K562 (cell line): ENCODE measurements around the gene ECPAS. TPM values are rescaled to one million over a fixed set of nuclear protein-coding genes. Genes with fewer than 3 reads are reported as not detected.

Experiments used
- CREB1 ChIP-seq, 2 experiments: sonication (generic) in 1 of 2; formaldehyde crosslinking in 1 of 2; IDR thresholded peaks; 2 replicates each; pipeline versions ENCODE4 v1.6.1 to v1.8.0; 2012 to 2022; ENCODE audit warnings: inconsistent platforms in 1 of 2, mild to moderate bottlenecking in 1 of 2, missing genetic modification reagents in 1 of 2, moderate library complexity in 1 of 2
- FOXK1 ChIP-seq: sonication (generic); formaldehyde crosslinking; IDR thresholded peaks from 2 replicates; pipeline ENCODE4 v1.8.0; 2022; ENCODE audit warnings: missing genetic modification reagents, mild to moderate bottlenecking, borderline replicate concordance
- KHSRP ChIP-seq: fragments of 450-650 bp; IDR thresholded peaks from 2 replicates; pipeline ENCODE4 v1.6.1; 2017
- NR2C1 ChIP-seq, 2 experiments: fragments of 450-650 bp; IDR thresholded peaks; 2 replicates each; pipeline ENCODE4 v1.6.1; 2017; ENCODE audit warnings: mild to moderate bottlenecking in 2 of 2, antibody characterized with exemption in 1 of 2, inconsistent platforms in 1 of 2, missing compliant biosample characterization in 1 of 2, missing genetic modification characterization in 1 of 2
- SIX5 ChIP-seq, 2 experiments: IDR thresholded peaks; 2 replicates each; pipeline ENCODE4 v1.6.1; 2011; ENCODE audit warnings: low read length in 2 of 2, borderline replicate concordance in 1 of 2, low read depth in 1 of 2, mild to moderate bottlenecking in 1 of 2, moderate library complexity in 1 of 2; ENCODE audit not compliant: insufficient read depth in 1 of 2
- SP1 ChIP-seq: sonication (generic); formaldehyde crosslinking; IDR thresholded peaks from 2 replicates; pipeline ENCODE4 v1.8.1; 2022; ENCODE audit warnings: mild to moderate bottlenecking, missing genetic modification reagents
- TGIF2 ChIP-seq: sonication (generic); formaldehyde crosslinking; IDR thresholded peaks from 2 replicates; pipeline ENCODE4 v1.8.1; 2022; ENCODE audit warnings: mild to moderate bottlenecking, missing genetic modification reagents, moderate library complexity
- TOE1 ChIP-seq, 2 experiments: fragments of 450-650 bp in 1 of 2; sonication (generic) in 1 of 2; formaldehyde crosslinking in 1 of 2; IDR thresholded peaks; 2 replicates each; pipeline versions ENCODE4 v1.7.1 to v1.8.0; 2016 to 2022; ENCODE audit warnings: borderline replicate concordance in 2 of 2, mild to moderate bottlenecking in 2 of 2, antibody characterized with exemption in 1 of 2, inconsistent platforms in 1 of 2, low read depth in 1 of 2, missing genetic modification reagents in 1 of 2, moderate library complexity in 1 of 2
- ZBTB40 ChIP-seq, 2 experiments: fragments of 450-650 bp in 1 of 2; sonication (generic) in 1 of 2; formaldehyde crosslinking in 1 of 2; IDR thresholded peaks; 2 replicates each; pipeline versions ENCODE4 v1.7.1 to v1.9.0; 2016 to 2022; ENCODE audit warnings: inconsistent platforms in 1 of 2, mild to moderate bottlenecking in 1 of 2, missing genetic modification reagents in 1 of 2
- ZNF143 ChIP-seq: sonication (generic); formaldehyde crosslinking; IDR thresholded peaks from 2 replicates; pipeline ENCODE4 v1.9.0; 2022; ENCODE audit warnings: mild to moderate bottlenecking, missing genetic modification reagents
- ZNF76 ChIP-seq: fragments of 250-450 bp; sonication (Bioruptor Pico); IDR thresholded peaks from 2 replicates; pipeline ENCODE4 v1.4.0; 2020; ENCODE audit warnings: mild to moderate bottlenecking, moderate library complexity, borderline replicate concordance
- polyA plus RNA-seq, 8 experiments: library from polyadenylated mRNA; depleted of rRNA in 4 of 8; stranded (reverse) in 5 of 8; unstranded in 3 of 8; fragments of >200 nt; fragmentation: Nextera tagmentation in 2 of 8; fragmentation: Illumina TruSeq in 1 of 8; extraction: Ambion mirVana in 2 of 8; extraction: Trizol in 1 of 8; gene quantifications; 2 replicates each; pipeline versions ENCODE4 v1.2.1 to v1.2.3, GENCODE V29; 2011 to 2014; ENCODE audit warnings: inconsistent platforms in 1 of 8, missing spikeins in 1 of 8
- total RNA-seq, 7 experiments: library from RNA; depleted of rRNA in 6 of 7; stranded (reverse); fragments of >200 nt in 6 of 7; fragmentation: Illumina TruSeq in 2 of 7; extraction: Trizol in 2 of 7; gene quantifications; 2 replicates each; pipeline versions ENCODE4 v1.2.1 to v1.2.3, GENCODE V29; 2011 to 2021; ENCODE audit warnings: low replicate concordance in 1 of 7
- TF ChIP-seq, protein P1 (sequence below): sonication (generic); formaldehyde crosslinking; IDR thresholded peaks from 2 replicates; pipeline ENCODE4 v1.8.0; 2022; ENCODE audit warnings: mild to moderate bottlenecking, missing genetic modification reagents, borderline replicate concordance

Gene ECPAS
- total and polyA plus RNA-seq, 9 of the 15 experiments (the other 6 are each of a cell fraction or from before 2014, with no cell fraction given), result 14.5 to 90.9 (median 75.7) TPM

- TF ChIP-seq ZNF143 (CRISPR knock-in tag), result peak; percentile 86
- TF ChIP-seq KHSRP, result no peak
- TF ChIP-seq ZNF76 (CRISPR knock-in tag), result no peak
- 0 out of 2 replicates have a peak, but pooled peaks have one; percentile 64 for TF ChIP-seq FOXK1 (CRISPR knock-in tag)
- peak; percentile 76 for TF ChIP-seq SP1
- peak; percentile 95 for TF ChIP-seq NR2C1 (IDR thresholded peaks at IDR 0.05)
- peak; percentile 96 for TF ChIP-seq NR2C1 (tag; IDR thresholded peaks at IDR 0.05)
- TF ChIP-seq TGIF2 (CRISPR knock-in tag), result peak; percentile 81; the same call in 1 of the 2 replicates
- TF ChIP-seq SIX5 (IDR thresholded peaks at IDR 0.05; ENCODE audit: borderline replicate concordance in 1 of 2, insufficient read depth in 1 of 2, low read depth in 1 of 2, low read length in 2 of 2), result peak; percentile 36 to 46; a peak in 2 of 4 replicates
- TF ChIP-seq ZBTB40 (IDR thresholded peaks at IDR 0.05), result peak; percentile 30; the same call in 1 of the 2 replicates
- no peak for TF ChIP-seq ZBTB40 (CRISPR knock-in tag; IDR thresholded peaks at IDR 0.05)
- peak; percentile 21 for TF ChIP-seq CREB1 (IDR thresholded peaks at IDR 0.05)
- peak; percentile 41; the same call in 1 of the 2 replicates for TF ChIP-seq CREB1 (CRISPR knock-in tag; IDR thresholded peaks at IDR 0.05)
- TF ChIP-seq, protein P1, sequence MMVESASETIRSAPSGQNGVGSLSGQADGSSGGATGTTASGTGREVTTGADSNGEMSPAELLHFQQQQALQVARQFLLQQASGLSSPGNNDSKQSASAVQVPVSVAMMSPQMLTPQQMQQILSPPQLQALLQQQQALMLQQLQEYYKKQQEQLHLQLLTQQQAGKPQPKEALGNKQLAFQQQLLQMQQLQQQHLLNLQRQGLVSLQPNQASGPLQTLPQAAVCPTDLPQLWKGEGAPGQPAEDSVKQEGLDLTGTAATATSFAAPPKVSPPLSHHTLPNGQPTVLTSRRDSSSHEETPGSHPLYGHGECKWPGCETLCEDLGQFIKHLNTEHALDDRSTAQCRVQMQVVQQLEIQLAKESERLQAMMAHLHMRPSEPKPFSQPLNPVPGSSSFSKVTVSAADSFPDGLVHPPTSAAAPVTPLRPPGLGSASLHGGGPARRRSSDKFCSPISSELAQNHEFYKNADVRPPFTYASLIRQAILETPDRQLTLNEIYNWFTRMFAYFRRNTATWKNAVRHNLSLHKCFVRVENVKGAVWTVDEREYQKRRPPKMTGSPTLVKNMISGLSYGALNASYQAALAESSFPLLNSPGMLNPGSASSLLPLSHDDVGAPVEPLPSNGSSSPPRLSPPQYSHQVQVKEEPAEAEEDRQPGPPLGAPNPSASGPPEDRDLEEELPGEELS (CRISPR knock-in tag), result no peak
- peak; percentile 39; the same call in 1 of the 2 replicates for TF ChIP-seq TOE1 (IDR thresholded peaks at IDR 0.05; ENCODE audit: borderline replicate concordance)
- no peak for TF ChIP-seq TOE1 (CRISPR knock-in tag; IDR thresholded peaks at IDR 0.05; ENCODE audit: borderline replicate concordance, low read depth)
Observed at GRCh38 chr9:111482694-111483438, 1.3 kb downstream of the ECPAS start (continued).
